Measurements from ENCODE around the gene COLEC12. TPM values are rescaled to one million over a fixed set of nuclear protein-coding genes. Genes with fewer than 3 reads are reported as not detected.

COLEC12 gene
- total RNA-seq, 2 donors from 2014 or later: 10.9 to 15.3 TPM

DNA sequence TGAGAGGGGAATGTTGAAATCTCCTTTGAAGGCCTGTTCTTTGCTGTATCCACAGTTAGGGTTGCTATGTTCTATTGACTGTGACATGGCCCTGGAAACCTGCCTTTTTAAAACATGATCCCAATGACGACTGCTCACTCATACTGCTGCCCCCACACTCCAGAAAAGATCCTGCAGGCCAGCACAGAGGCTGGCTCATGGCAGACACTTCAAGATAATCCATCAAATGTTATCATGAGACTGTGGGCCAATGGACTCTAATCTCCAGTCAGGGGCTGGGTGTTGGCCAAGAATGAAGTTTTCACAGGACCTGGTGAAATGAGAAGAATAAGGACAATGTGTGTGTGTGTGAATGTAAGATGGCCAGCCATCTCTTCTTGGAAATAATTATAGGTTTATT, 173.7 kb downstream of the COLEC12 start:
- no peaks in the 10 kb centered on the region for H3K9me3 ChIP-seq
- H3K27me3 ChIP-seq: no peaks in the 10 kb centered on the region
- TF ChIP-seq, protein P1, sequence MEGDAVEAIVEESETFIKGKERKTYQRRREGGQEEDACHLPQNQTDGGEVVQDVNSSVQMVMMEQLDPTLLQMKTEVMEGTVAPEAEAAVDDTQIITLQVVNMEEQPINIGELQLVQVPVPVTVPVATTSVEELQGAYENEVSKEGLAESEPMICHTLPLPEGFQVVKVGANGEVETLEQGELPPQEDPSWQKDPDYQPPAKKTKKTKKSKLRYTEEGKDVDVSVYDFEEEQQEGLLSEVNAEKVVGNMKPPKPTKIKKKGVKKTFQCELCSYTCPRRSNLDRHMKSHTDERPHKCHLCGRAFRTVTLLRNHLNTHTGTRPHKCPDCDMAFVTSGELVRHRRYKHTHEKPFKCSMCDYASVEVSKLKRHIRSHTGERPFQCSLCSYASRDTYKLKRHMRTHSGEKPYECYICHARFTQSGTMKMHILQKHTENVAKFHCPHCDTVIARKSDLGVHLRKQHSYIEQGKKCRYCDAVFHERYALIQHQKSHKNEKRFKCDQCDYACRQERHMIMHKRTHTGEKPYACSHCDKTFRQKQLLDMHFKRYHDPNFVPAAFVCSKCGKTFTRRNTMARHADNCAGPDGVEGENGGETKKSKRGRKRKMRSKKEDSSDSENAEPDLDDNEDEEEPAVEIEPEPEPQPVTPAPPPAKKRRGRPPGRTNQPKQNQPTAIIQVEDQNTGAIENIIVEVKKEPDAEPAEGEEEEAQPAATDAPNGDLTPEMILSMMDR (IDR thresholded peaks at IDR 0.05): no peak
- no peak overlapping the region for H3K4me3 ChIP-seq
- H3K36me3 ChIP-seq: no peaks in the 10 kb centered on the region
- H3K27ac ChIP-seq: no peak overlapping the region
- peaks cover 0 to 15% of the 10 kb centered on the region in 2 donors for H3K4me1 ChIP-seq
- DNase-seq (ENCODE audit: low spot score): no peak

DNA sequence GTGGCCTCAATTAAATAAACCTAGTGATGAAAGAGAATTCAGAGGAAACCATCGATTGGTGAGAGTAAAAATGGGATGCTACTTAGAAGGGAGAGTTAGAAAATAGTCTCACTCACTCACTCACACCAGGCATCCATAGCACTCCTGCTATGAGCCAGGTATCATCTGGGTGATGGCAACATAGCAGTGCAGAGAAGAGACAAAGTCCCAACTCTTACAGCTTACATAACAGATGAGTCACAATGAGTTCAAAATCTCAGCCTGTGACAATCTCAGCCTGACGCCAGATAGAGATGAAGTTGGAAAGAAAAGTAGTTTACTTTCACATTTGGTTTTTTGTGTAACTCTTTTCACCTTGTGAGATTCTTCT, 177.3 kb downstream of the COLEC12 start:
- no peaks in the 10 kb centered on the region for H3K9me3 ChIP-seq
- H3K4me3 ChIP-seq: no peak overlapping the region
- no peaks in the 10 kb centered on the region for H3K27me3 ChIP-seq
- DNase-seq (ENCODE audit: low spot score): no peak
- TF ChIP-seq, protein P1 (IDR thresholded peaks at IDR 0.05): no peak
- no peak overlapping the region for H3K27ac ChIP-seq
- peaks cover 0 to 10% of the 10 kb centered on the region in 2 donors for H3K4me1 ChIP-seq
- H3K36me3 ChIP-seq: no peaks in the 10 kb centered on the region

DNA sequence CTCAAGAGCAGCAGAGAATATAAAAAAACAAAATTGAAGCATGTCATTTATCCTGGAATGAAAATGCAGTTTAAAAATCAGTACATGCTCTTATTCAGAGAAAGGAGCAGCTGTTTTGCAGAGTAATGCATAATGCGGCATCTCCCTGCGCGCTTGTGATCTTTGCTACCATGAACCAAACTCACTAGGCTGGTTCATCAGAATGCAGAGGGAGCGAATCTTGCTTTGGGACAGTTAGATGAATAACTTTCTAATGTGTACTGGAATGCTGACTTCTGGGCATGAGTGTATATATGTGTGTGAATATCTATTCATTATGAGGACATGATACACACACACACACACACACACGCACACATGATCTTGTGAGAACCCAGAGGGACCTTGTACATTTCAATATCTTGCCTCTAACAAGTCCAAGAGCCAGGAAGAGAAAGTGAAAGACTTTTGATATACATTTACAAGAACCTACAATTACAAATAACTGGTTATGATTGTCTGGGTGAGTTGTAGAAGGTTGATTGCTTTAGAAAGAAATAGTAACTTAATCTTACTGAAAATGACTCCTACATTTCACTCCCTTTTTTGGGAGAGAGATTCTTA, 178.5 kb downstream of the COLEC12 start:
- H3K36me3 ChIP-seq: no peaks in the 10 kb centered on the region
- no peak for DNase-seq (ENCODE audit: low spot score)
- H3K4me3 ChIP-seq: no peak overlapping the region
- peaks cover 0 to 10% of the 10 kb centered on the region in 2 donors for H3K4me1 ChIP-seq
- H3K27me3 ChIP-seq: no peaks in the 10 kb centered on the region
- TF ChIP-seq, protein P1 (IDR thresholded peaks at IDR 0.05): no peak
- H3K9me3 ChIP-seq: no peaks in the 10 kb centered on the region
- H3K27ac ChIP-seq: peak overlapping the region in 1 of 2 donors; percentile 24

DNA sequence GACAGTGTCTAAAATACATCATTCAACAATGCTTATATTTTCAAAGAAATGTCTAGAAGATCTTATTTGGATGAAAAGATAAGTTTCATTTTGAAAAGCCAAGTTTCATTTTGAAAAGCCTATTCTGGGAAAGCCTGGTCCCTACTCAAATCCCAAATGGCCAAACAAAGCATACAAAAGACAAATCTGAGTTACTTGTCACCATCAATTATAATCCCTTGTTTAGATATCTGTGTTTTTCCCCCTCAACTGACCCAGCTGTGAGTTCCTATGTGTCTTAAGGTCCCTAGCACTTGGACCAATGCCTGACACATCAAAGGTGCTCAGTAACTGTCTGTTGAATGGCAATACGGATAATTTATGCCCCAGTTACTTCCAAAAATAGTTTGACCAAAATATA, 180.3 kb downstream of the COLEC12 start:
- H3K36me3 ChIP-seq: no peaks in the 10 kb centered on the region

DNA sequence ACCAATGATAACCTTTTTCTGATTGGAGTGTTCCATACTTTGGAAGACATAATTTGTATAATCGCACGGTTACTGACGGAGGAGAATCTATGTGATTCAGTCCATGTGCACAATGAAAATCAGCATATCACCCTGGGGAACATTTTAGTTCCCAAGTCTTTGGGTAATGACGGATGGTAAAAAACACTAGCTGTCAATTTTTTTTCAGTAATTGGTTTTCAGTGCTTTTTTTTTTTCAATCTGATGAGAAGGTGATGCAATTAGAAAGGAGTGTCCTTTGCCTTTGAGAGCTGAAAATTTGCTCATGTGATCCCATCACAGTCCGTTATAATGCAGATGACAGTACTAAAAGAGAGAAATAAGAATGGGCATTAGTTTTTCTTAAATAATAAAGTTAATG, 180.8 kb downstream of the COLEC12 start:
- no peaks in the 10 kb centered on the region for H3K9me3 ChIP-seq
- no peaks in the 10 kb centered on the region for H3K27me3 ChIP-seq
- no peak overlapping the region for H3K27ac ChIP-seq
- TF ChIP-seq, protein P1 (IDR thresholded peaks at IDR 0.05): no peak
- no peak for DNase-seq (ENCODE audit: low spot score)
- H3K36me3 ChIP-seq: no peaks in the 10 kb centered on the region
- H3K4me1 ChIP-seq: peaks cover 0 to 10% of the 10 kb centered on the region in 2 donors
- no peak overlapping the region for H3K4me3 ChIP-seq

More for the DNA sequence above, 180.3 kb downstream of the COLEC12 start:
- Histone ChIP-seq H3K4me1 (peaks cover 0 to 10% of the 10 kb centered on the region in 2 donors), H3K27ac (no peak overlapping the region), H3K9me3 (no peaks in the 10 kb centered on the region), H3K4me3 (no peak overlapping the region), H3K27me3 (no peaks in the 10 kb centered on the region)
- DNase-seq (ENCODE audit: low spot score): no peak
- TF ChIP-seq, protein P1 (IDR thresholded peaks at IDR 0.05): no peak

DNA sequence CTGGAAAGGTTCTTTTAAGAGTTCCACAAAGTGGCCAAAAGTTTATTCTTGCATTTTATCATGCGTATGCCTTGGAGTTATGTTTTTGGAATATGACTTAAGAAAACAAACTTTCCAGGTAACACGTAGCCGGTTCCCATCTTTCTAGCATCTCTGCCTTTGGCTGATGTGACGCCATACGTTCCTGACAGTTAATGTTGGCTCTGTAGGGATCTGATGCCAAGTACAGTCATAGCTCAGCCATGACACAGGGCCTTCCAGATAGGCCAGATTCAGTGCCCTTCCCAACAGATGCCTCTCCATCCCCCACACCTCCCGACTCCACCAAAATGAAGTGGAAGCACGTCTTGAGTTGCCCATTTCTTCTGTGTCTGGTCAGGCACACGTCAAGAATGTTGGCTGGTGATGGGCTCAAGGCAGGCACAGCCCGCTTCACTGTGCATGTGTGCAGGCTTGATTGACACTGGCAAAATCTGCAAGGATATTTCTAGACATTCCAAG, 181.7 kb downstream of the COLEC12 start:
- TF ChIP-seq, protein P1 (IDR thresholded peaks at IDR 0.05): no peak
- DNase-seq (ENCODE audit: low spot score): no peak
- peaks cover 0 to 10% of the 10 kb centered on the region in 2 donors for H3K4me1 ChIP-seq

More for the DNA sequence above, 181.7 kb downstream of the COLEC12 start:
- Histone ChIP-seq H3K36me3 (no peaks in the 10 kb centered on the region), H3K4me3 (no peak overlapping the region), H3K27me3 (no peaks in the 10 kb centered on the region), H3K27ac (no peak overlapping the region), H3K9me3 (no peaks in the 10 kb centered on the region)

Measured in right atrium auricular region (tissue), 2 donors.